PC-9 (cell line): ENCODE results near the gene PTGER1.

ENCODE experiments used
- EZH2 ChIP-seq: fragments of 200-600 bp; sonication (generic); IDR thresholded peaks from 2 replicates; pipeline ENCODE4 v1.8.0; 2017; ENCODE audit warnings: antibody characterized with exemption, low read depth
- TF ChIP-seq, protein P1 (sequence below): fragments of 200-600 bp; sonication (generic); conservative IDR thresholded peaks from 2 replicates; pipeline ENCODE4 v1.6.1; 2017; ENCODE audit warnings: mixed run types, antibody characterized with exemption, mild to moderate bottlenecking, moderate library complexity

DNA sequence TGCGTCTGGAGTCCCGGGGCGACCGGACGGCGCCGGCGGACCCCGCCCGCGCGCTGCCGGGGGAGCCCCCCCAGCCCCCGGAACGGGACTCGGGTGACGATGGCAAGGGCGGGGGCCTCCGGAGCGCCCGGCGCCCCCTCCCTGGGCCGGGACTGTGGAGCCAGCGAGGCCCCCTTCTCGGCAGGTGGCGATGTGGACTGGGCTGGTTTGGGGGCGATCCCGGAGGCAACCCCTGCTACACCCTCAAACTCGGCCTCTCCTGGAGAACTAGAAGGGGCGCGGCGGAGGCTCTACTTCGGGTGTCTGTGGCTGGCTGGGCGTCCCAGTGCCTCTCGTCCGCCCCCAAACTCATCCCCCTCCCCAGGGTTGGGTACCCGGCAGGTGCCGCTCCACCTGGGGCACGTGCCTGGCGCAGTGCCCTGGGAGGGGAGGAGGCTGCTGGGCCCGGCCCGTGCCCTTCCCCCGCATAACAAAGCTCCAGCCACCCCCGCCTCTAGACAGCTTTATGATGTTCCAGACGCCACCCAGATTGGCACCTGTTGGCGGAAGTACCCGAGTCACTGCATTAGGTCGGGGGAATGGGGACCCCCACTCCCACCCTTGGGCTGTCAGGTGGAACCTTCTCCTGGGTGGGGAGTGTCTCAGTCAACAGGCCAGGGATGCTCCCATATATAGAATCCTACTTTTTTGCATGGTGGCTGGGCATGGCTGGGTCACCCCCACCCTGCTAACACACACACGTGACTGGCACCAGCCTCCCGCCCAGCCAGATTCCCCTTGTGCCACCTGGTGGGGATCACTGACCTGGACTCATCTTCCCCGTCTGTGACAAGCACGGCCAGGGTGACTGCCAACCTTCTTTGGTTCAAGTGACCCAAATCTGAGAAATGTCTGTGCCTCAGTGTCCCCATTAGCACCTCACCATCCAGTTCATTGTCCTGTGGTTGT lies 41.3 kb downstream of the PTGER1 start:
- TF ChIP-seq, protein P1, sequence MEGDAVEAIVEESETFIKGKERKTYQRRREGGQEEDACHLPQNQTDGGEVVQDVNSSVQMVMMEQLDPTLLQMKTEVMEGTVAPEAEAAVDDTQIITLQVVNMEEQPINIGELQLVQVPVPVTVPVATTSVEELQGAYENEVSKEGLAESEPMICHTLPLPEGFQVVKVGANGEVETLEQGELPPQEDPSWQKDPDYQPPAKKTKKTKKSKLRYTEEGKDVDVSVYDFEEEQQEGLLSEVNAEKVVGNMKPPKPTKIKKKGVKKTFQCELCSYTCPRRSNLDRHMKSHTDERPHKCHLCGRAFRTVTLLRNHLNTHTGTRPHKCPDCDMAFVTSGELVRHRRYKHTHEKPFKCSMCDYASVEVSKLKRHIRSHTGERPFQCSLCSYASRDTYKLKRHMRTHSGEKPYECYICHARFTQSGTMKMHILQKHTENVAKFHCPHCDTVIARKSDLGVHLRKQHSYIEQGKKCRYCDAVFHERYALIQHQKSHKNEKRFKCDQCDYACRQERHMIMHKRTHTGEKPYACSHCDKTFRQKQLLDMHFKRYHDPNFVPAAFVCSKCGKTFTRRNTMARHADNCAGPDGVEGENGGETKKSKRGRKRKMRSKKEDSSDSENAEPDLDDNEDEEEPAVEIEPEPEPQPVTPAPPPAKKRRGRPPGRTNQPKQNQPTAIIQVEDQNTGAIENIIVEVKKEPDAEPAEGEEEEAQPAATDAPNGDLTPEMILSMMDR, result no peak
- no peak for TF ChIP-seq EZH2
